D721Med (cell line): ENCODE results near the gene PRKCA.

Source experiments
- DNase-seq: peaks from one replicate; pipeline ENCODE4 v3.0.0; 2011; ENCODE audit warnings: low spot score; ENCODE audit not compliant: insufficient read length
- FAIRE-seq: peaks from 2 replicates; lab custom pipeline; 2011; peaks lifted over from hg19 to GRCh38; lab: Jason Lieb, UNC
- CTCF ChIP-seq: IDR thresholded peaks from 2 replicates; pipeline ENCODE4 v1.5.1; 2012; ENCODE audit warnings: mild to moderate bottlenecking, control low read depth; ENCODE audit not compliant: insufficient read depth; ENCODE audit errors: missing control alignments

The PRKCA gene

GRCh38 chr17:66364990-66365490 lies 62.6 kb downstream of the PRKCA start:
- DNase-seq (no peak), FAIRE-seq (no peak)
- TF ChIP-seq CTCF = no peak

DNA sequence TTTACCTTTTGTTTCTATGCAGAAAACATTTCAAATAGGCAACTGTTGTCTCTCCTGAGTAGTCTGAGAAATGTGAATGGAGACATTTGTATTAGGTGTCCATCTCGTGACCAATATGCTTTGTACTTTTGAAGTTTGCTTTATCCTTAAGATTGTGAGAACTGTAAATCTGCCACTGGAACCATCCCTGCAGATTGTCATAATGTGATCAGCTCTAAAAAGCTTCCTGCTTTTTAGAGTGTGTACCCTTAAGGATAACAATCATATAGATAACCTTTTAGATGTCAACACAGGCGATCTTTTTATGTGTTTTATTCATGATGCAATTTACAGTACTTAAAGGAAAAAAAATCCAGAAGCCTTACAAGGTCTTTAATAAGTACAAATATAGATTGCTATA lies 63.5 kb downstream of the PRKCA start:
- DNase-seq (no peak), FAIRE-seq (no peak)
- TF ChIP-seq CTCF = no peak

DNA sequence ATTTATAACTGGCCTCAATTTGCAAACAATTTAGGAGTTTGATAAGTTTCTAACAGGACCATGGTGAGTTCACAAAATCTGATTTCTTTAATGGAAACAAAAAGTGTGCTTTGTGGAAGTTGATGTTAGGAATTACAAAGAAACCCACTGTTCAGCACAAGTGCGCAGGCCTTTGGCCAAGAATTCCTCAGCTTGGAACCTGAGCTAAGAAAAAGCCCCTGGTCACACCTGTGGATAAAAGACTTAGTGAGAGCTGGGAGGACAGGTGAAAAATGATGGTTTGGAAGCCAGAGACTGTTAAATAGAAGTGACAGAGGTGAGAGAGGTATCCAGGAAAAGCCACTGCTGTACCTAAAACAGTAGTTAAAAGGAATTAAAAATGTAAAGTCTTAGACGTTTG lies 64.7 kb downstream of the PRKCA start:
- TF ChIP-seq CTCF = no peak
- FAIRE-seq (no peak), DNase-seq (no peak)

DNA sequence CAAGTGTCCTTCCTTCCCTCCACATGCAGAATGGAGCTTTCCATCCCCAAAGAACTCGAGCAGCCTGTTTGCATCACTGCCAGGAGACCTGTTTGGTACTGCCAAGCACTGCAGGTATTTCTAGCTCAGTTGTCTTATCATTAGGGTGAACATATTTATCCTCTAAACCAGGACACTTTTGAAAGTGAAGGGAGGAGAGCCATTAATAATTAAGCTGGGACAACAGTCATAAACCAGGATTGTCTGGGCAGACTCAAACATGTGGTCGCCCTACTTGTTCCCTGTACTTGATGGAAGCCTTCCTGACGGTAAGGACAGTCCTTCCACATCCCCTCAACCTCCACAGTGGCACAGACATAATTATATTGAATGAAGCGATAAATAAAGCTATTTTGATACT lies 67.4 kb downstream of the PRKCA start:
- DNase-seq = no peak
- TF ChIP-seq CTCF = no peak
- FAIRE-seq = no peak

DNA sequence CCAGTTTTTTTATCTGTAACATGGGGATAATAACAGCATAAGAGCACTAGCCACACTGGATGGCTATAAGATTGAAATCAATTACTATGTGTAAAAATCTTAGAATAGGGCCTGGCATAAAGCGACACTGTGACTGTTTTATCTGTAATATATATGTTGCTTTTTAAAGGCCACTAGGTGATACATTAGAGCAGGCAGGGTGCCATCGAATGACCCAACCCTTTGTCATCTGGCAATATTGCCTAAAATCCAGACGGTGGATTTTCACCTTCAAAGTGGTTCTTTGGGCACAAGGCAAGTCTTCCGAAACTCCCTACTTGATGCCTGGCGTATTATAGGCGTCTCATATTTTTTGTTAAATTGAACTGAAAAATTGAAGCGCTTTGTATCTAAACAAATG lies 69.1 kb downstream of the PRKCA start:
- FAIRE-seq (no peak), DNase-seq (no peak)
- no peak for TF ChIP-seq CTCF

- DNase-seq = no peak
- no peak for TF ChIP-seq CTCF
- FAIRE-seq = no peak
These were observed 69.8 kb downstream of the PRKCA start for GRCh38 chr17:66372182-66372581.

GRCh38 chr17:66373079-66373478 lies 70.7 kb downstream of the PRKCA start:
- FAIRE-seq (no peak), DNase-seq (no peak)
- no peak for TF ChIP-seq CTCF
